GM12865 (cell line): Measurements from ENCODE around the gene F11.

Experiments
- DNase-seq: peaks from one replicate; pipeline ENCODE4 v3.0.0; 2010; ENCODE audit warnings: low read depth
- H3K4me3 ChIP-seq: 2 replicates; pipeline ENCODE4 v1.5.1; 2011; ENCODE audit warnings: mild to moderate bottlenecking, low read depth, low read length, control low read depth
- CTCF ChIP-seq: IDR thresholded peaks from 2 replicates; pipeline ENCODE4 v1.5.1; 2011; ENCODE audit warnings: low read length, control low read depth, low read depth, inconsistent platforms; ENCODE audit not compliant: insufficient read depth; ENCODE audit errors: missing control alignments

The F11 gene

GRCh38 chr4:186249785-186250754 lies 15.9 kb upstream of the F11 start:
- TF ChIP-seq CTCF: no peak
- DNase-seq: no peak
- no peak overlapping the region for H3K4me3 ChIP-seq

- H3K4me3 ChIP-seq: no peak overlapping the region
- DNase-seq: no peak
- TF ChIP-seq CTCF: no peak
Observed at GRCh38 chr4:186250760-186251159, 15.2 kb upstream of the F11 start.

GRCh38 chr4:186255122-186255521 lies 10.9 kb upstream of the F11 start:
- no peak for DNase-seq
- no peak overlapping the region for H3K4me3 ChIP-seq
- no peak for TF ChIP-seq CTCF

DNA sequence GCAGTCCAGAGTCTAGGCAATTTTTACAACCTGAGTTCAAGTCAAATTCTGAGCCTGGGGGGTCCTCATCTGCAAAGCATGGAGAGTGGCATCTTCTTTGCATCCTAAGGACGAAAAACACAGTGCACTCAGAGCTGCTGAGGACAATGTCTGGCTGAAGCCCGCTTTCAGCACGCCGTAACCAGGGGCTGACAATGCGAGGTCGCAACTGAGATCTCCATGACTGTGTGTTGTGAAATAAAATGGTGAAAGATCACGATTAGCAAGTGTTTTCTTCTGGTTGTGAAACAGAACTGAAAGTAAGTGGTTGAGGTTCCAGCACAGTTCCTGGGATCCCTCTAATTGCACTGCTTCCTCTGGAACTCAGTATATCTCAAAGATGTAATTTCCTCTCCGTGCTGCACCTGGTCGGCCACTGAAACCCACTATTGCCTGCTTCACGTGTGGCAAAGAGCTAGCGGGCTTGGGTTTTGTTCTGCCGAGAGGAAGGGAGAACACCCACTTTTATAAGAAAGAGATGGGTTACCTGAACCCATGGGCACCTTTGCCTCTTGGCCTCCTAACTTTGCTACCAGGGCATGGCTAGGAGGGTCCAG lies 7.7 kb upstream of the F11 start:
- DNase-seq: no peak
- no peak overlapping the region for H3K4me3 ChIP-seq
- TF ChIP-seq CTCF: no peak

DNA sequence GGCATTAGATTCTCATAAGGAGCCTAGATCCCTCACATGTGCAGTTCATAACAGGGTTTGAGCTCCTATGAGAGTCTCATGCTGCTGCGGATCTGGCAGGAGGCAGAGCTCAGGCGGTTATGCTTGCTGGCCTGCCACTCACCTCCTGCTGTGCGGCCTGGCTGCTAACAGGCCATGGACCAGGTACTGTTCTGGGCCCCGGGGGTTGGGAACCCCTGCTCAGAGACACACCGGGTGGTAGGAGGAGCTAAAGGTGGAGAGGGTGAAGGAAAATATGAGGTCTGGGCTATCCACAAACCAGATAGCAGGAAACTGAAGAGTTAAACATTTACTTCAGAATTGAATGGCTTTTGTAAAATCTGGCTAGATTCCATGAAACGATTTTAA lies 5.9 kb upstream of the F11 start:
- TF ChIP-seq CTCF: no peak
- DNase-seq: no peak

DNA sequence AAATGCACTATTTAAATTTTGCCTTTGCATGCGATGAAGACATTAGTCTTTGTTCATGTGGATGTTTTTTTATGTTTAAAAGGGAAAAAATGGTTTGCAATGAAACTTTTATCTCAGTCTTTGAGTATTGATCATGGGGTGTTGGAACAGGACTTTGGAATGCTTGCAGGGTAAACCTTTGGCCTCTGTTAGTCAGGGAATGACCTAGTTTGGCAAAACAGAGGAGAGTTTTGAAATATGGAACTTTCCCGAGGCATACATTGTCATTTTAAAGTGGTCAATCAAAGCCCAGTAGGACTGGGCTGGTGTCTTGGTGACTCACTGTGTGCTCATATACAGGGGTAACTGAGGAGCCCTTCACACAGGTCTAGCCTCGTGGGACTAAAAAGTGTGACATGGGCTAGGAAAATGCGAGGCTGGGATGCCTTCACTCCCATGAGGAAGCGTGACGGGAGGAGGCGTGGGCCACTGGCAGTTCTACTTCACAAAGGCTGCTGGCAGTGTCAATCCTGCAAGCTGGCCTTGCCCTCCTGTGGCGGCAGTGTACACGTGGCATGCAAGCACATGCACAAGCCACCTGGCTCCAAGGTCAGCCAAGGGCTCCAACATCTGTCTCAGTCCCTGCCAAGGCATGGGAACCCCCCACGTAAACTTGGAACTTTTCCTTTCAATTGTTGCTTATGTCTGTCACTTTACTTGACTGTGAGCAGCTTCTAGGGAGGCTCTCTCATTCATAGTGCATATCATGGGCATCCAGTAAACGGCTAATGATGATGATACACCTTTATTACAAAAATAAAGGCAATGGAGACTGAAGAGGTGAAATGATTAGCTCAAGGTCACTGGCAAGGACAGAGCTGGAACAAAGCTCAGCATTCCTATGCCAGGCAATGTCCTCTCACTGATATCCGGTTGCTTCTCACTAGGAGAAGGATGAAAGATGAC lies 5.2 kb upstream of the F11 start:
- DNase-seq: no peak
- no peak overlapping the region for H3K4me3 ChIP-seq
- no peak for TF ChIP-seq CTCF

More for the DNA sequence above, 5.9 kb upstream of the F11 start:
- H3K4me3 ChIP-seq: no peak overlapping the region
